ENCODE measurements around the gene ENO4.

ENO4 gene

DNA sequence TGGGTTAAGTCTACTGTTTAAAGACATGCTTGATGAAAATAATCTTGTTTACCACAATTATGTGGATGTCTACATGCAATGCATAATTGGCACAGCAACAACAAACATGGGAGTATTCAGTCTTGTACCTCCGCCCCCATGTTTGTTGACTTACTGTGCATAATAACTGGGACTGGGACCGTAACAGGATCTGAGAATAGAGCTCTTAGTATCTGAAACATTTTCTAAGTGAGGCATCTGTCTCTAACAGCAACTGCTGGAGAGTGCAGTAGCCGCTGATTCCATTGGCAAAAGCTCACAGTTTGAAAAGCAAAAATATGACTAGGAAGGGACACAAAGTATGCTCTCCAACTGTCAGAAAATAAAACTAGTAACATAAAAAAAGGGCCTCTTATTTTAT lies 61.6 kb downstream of the ENO4 start:
- DNase-seq (ENCODE audit: low read depth in 2 of 2, low spot score in 1 of 2) = no peak

DNA sequence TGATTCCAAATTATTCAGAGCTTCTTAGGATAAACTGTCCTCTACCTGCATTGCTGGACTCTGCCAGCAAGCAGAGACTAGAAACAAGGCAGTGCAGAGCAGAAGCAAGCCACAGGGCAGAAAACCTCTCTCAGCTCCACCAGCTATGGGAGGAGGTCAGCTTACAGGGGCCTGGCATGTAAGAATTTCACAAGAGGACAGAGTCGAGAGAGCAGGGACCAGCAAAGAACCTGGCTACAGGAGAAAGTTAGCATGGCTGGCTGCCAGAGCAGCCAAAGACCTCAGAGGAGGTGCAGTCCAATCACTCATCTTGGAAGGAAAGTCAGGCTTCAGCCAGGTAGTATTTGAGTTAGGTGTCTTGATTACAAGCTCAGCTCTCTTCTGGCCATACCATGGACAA lies 62.9 kb downstream of the ENO4 start:
- DNase-seq (ENCODE audit: low read depth in 2 of 2, low spot score in 1 of 2) = no peak

- no peak for DNase-seq (ENCODE audit: low read depth in 2 of 2, low spot score in 1 of 2)
These were observed 64.4 kb downstream of the ENO4 start for GRCh38 chr10:116913695-116914094.

DNA sequence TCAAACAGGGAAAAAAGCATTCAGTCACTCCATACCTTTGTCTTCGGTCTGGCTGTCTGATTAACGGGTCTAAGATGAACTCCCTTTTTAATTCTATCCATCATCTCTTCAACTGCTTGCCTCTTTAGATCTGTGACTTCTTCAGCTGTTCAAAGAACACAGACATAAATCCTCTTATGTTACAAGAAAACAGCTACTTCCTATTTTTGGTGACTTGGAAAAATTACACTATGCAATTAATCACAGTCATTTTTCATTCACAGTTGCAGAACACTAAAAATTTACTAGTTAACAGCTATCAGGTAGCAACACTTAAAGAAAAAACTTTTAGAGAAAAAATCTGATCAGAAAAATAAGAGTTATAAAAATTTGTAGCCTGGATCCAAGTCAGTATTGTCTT lies 66.0 kb downstream of the ENO4 start:
- no peak for DNase-seq (ENCODE audit: low read depth in 2 of 2, low spot score in 1 of 2)

GRCh38 chr10:116917481-116917880 lies 68.2 kb downstream of the ENO4 start:
- no peak for DNase-seq (ENCODE audit: low read depth in 2 of 2, low spot score in 1 of 2)

DNA sequence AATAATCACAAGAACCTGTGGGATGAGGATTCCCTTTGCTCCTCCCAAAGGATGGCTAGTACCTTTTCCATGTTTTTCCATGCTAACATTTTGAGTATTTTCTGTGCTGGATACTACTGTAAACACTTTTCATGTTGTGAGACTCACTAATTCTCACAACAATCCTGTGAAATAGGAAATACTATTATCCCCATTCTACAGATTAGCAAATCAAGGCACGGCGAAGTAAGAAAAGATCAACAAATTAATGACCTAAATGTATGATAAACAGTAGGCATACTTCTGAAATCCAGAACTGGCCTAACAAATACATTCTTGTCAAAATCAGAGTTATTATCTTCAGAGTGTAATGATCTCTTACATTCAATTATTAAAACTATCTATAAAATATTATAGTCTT lies 69.3 kb downstream of the ENO4 start:
- DNase-seq (ENCODE audit: low read depth in 2 of 2, low spot score in 1 of 2) = no peak

- no peak for DNase-seq (ENCODE audit: low read depth in 2 of 2, low spot score in 1 of 2)
These were observed 69.9 kb downstream of the ENO4 start for GRCh38 chr10:116919164-116919563.

DNA sequence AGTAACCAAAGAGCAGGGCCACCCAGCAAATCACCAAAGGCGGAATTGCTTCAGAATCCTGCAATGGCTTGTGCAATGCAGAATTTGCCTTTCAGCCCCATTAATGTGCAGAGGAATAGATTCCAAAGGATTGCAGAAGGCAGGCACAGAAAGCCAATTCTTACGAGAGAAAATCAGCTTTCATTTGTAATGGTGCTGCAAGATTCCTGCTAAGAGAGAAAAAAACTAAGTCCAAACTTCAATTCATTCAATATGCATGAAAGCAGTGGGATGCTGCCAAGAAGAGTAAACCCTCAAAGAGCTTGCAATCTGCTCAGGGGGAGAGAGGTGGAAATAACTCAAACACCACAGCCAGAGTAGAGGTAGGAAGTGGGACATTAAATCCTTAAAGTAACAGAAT lies 70.4 kb downstream of the ENO4 start:
- DNase-seq (ENCODE audit: low read depth in 2 of 2, low spot score in 1 of 2) = no peak

DNA sequence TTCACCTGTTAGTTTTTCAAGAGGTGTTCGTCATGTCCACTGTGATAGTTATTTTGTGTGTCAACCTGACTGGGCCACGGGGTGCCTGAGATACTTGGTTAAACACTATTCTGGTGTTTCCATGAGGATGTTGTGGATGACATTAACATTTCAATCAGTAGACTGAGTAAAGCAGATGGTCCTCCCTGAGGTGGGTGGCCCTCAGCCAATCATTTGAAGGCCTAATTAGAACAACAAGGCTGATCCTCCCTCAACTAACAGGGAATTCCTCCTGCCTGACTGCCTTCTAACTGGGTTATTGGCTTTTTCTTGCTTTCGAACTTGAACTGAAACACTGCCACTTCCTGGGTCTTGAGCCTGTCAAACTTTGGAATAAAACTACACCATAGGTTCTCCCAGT lies 75.8 kb downstream of the ENO4 start:
- DNase-seq (ENCODE audit: low read depth in 2 of 2, low spot score in 1 of 2) = no peak

- DNase-seq (ENCODE audit: low read depth in 2 of 2, low spot score in 1 of 2) = no peak
These were observed 77.1 kb downstream of the ENO4 start for GRCh38 chr10:116926426-116926825.

DNA sequence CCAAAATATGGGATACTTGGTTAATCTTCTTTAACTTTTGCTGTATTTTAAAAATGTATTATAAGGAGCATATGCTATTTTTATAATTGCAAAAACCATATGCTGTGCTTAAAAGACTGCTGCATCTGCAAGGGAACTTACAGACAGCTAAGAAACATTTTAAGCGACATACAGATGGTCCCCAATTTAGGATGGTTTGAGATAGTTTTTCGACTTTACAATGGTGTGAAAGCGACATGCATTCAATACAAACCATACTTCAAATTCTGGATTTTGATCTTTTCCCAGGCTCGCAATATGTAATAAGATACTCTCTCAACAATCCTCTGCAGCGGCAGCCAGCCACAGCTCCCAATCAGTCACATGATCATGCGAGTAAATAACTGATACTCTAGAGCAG lies 82.5 kb downstream of the ENO4 start:
- DNase-seq (ENCODE audit: low read depth in 2 of 2, low spot score in 1 of 2) = no peak
